GM18868 (cell line): Measurements from ENCODE around the gene MBD4.

ENCODE experiments used
- ATAC-seq: cut with Tn5 transposase; IDR thresholded peaks from one replicate; pipeline ENCODE4 v1.9.1; 2021; ENCODE audit warnings: mild to moderate bottlenecking, moderate library complexity; ENCODE audit not compliant: unreplicated experiment

Gene MBD4

GRCh38 chr3:129463716-129464115 lies 24.0 kb upstream of the MBD4 start:
- ATAC-seq: no peak

GRCh38 chr3:129463094-129463493 lies 23.3 kb upstream of the MBD4 start:
- ATAC-seq: no peak

DNA sequence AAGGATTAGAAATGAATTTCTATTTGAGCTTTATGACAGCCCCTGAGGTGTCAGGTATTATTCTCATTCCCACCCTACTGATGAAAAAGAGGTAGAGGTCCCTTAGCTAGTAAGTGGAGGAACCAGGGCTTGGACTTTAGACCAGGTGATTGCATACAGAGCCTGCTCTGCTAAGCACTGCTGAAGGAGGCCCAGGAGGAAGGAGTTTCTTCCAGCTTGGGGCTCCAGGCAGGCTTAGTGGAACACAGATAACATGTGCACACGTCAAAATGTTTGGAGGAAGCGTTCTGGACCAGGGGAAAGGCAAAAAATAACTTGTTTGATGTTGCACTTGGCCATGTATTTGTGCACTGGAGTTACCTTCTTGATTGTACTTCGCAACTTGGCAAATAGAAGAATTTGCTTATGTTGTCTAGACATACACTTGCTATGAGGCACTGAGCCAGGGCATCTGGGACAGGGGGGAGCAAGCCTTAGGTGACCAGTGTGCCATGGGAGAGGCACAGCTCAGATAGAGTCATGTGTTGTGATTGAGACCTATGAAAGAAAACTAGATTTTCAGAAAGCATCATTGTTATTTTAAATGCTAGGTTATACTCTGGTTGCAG lies 22.7 kb upstream of the MBD4 start:
- no peak for ATAC-seq

DNA sequence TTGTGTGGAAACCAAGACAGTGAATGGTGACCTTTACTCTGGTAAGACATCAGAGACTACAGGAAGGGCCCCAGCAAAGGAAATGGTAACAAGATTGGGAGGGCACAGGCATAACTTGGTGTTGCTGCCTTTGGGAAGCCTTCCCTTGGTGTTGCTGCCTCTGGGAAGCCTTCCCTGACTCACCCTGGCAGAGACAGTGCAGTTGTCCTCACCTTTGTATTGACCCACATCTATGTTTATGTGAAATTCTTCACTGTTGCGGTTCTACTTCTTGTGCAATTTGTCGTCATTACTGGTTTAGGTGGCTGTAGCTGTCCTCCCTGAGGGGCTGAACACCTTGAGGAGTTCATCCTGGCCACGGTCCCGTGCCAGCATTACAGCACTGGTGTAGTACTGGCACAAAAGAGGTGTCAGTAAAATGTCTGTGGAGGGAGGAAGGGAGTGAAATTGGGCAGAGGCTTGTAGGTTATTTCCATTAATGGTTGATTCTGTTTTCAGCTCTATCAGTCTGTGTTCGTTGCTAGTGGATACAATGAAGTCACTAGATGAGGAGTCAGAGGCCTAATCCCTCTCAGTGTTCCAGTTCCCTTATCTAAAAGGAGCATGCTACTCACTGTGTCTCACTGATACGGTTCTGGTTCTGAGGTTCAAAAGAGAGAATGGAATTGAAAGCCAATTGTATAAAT lies 21.9 kb upstream of the MBD4 start:
- no peak for ATAC-seq

GRCh38 chr3:129461022-129461421 lies 21.3 kb upstream of the MBD4 start:
- no peak for ATAC-seq

DNA sequence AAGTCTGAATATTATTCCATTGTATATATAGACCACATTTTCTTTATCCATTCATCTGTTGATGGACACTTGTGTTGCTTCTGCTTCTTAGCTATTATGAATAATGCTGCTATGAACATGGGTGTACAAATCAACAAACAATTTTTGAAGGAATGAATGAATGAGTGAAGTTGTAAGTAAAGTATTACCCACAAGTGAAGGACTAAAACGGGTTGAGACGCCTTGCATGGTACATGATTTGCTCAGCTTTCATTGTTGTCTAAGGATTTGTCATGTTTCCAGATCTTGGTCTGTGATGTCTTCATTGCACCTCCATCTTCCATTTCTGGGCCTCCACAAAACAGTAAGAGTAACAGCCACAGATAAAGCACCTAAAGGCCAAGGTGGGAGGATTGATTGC lies 20.8 kb upstream of the MBD4 start:
- no peak for ATAC-seq

DNA sequence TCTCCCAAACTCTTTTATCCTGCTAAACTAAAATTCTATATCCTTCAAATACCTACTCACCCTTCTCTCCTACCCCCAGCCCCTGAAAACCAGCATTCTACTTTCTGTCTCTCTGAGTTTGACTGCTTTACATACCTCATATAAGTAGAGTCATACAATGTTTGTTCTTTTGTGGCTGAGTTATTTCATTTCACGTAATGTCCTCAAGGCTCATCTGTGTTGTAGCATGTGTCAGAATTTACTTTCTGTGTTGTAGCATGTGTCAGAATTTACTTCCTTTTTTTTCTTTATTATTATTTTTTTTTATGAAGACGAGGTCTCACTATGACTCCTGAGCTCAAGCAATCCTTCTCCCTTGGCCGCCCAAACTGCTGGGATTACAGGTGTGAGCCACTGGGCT lies 20.4 kb upstream of the MBD4 start:
- ATAC-seq: no peak

DNA sequence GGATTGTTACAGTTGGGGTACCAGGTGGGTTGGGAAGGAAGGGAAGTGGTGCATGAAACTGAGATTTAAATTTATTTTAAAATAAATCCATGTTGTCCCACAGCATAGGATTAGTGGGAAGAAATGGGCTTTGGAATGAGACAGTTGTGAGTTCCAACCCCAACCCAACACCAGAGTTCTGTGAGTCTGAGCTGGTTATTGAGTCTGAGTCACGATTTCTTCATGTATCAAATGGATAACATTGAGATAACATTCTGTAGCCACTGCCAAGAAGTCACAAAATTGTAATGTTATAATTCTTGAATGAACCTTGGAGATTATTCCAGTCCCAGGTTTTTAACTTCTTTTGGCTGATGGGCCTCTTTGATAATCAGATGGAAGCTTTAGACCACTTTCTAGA lies 14.0 kb upstream of the MBD4 start:
- ATAC-seq: no peak

DNA sequence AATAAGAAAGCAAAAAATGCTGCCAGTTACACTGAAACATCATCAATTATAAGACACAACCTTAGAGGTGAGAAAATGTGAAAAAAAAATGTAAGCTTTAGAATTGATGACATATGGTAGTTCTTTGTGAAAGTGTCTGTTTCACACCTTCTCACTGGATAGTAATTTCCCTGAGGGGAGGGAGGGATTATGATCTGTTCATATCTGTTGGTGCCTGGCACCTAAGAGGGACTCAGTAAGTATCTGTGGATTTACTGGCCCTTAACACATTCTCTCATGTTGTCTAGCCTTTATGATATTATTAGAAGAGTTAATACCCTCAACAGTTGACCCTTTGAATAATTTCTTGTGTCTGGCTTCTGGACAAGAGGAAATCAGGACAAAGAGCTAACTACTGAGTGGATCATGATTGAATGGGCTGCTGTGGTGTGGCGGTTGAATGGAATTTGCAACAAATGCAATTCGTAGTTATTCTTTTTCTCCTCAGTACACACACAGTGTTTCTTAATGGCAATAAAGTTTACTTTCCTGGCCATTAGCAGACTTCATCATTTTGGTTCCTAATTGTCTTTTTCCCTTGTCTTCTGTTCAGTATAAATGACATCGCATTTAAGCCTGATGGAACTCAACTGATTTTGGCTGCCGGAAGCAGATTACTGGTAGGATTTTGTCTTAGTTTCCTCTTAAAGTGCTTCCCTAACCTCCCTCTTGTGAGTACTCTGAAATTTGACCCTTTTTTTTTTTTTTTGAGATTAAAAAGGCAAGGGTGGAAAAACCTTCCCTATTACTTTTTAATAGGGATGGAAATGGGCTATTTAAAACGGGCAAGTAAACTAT lies 9.7 kb upstream of the MBD4 start:
- ATAC-seq: no peak

GRCh38 chr3:129448186-129448895 lies 8.6 kb upstream of the MBD4 start:
- no peak for ATAC-seq

GRCh38 chr3:129446926-129447325 lies 7.2 kb upstream of the MBD4 start:
- ATAC-seq: no peak

- ATAC-seq: no peak
These were observed 5.7 kb upstream of the MBD4 start for GRCh38 chr3:129445471-129445870.

- no peak for ATAC-seq
These were observed 3.2 kb upstream of the MBD4 start for GRCh38 chr3:129442947-129443346.

DNA sequence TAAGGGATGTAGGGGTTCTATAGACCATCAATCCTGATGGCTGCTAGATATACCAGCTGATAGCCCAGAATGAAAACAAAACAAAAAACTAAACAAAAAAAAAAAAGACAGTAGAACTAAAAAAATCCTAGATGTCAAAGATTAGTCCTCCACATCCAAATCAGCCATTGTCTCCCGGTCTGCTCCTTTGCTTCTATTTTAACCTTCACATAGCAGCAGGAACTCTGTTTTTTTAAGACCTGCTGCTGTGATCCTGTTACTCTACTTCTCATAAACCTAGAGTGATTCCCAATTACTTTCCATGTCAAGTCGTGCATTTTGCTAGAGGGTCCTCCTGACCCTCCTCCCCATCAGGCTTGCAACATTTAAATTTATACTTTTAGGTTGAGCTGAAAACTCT lies 2.7 kb upstream of the MBD4 start:
- no peak for ATAC-seq

GRCh38 chr3:129441782-129442181 lies 2.0 kb upstream of the MBD4 start:
- no peak for ATAC-seq

- ATAC-seq: no peak
These were observed 1.5 kb upstream of the MBD4 start for GRCh38 chr3:129441215-129441614.

DNA sequence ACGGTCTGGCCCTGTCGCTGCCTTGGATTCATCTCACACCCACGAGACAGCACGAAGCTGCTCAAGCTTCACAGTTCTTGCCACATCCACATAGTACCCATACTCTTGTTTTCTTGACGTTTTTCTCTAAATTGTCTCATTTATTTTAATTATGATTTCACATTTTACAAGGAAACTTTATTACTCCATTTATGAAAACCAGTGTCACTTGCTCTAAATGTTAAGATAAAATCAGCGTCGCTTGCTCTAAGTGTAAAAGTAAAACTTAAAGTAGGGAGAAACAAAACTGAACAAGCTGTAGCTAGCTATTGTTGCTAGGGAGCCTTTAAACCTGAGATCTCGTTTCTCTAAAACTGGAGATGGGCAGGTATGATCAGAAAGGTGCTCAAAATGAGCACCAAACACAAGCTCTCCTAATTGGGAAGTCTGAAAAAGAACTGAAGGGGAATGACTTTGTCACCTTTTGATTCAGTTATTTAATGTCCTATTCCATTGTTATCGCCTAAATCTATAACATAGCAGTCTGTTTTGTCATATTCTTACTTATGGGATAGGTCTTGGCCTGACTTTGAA lies 956 bp upstream of the MBD4 start:
- no peak for ATAC-seq

DNA sequence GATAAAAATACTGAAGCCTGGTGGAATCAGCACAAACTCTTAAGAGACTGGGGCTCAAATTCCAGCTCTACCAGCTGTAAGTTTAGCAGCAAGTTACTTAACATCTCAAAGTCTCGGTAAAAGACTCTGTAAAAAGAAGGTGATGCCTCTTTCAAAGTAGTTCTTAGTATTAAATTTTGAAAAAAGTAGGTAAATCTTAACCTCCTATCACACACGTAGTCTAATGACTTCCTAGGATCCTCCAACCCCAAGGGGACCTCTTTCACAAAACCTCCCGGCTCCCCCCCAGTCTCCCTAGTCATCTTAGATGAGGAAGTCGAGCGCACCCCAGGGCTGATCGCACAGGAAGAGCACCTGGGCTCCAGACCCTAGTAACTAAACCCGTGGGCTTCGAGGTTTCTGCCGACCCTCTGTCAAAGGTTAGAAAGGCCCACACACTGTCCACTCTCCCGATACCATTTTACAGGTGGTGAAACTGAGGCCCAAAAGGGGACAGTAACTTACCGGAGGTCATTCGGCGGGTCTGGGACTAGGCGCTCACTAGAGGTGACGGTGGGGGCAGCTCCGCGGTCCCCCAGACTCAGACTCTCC lies 427 bp downstream of the MBD4 start:
- ATAC-seq: no peak

- ATAC-seq: no peak
These were observed 4.4 kb downstream of the MBD4 start for GRCh38 chr3:129435367-129435766.

GRCh38 chr3:129434140-129434539 lies 5.6 kb downstream of the MBD4 start:
- no peak for ATAC-seq

DNA sequence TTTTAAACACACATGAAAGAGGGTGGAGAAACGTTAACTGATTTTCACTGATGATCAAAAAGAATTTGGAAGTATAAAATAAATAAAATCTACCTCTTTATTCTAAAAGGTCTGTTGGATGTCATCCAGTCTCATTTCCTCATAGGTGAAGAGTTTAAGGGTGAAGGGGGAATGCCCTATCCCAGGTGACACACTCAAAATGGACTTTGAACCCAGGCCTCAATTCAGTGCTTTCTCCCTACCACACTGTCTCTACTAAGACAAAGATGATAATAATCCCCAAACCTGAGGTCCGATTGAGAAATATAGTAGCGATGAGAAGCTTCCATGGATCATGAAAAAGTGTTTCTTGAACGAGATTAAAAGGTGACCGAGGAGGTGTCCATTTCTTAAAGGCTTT lies 6.2 kb downstream of the MBD4 start:
- ATAC-seq: no peak
